GM12891 (cell line): ENCODE results near the gene HERPUD2.
"Not testable (repeated sequence)": the region's sequence is repeated elsewhere in the genome, so short reads cannot be mapped to it uniquely, and the experiment has no call there.

ENCODE experiments used
- POLR2AphosphoS5 ChIP-seq: IDR thresholded peaks from 2 replicates; pipeline ENCODE4 v1.6.1; 2011; ENCODE audit warnings: low read depth, low read length, control low read depth
- TAF1 ChIP-seq: IDR thresholded peaks from 2 replicates; pipeline ENCODE4 v1.6.1; 2011; ENCODE audit warnings: low read depth, low read length, control low read depth

GRCh38 chr7:35660411-35660810, 34.5 kb downstream of the HERPUD2 start:
- TF ChIP-seq POLR2AphosphoS5, TAF1: not testable (repeated sequence)
